Measurements from ENCODE around the gene PYCR2. TPM values are rescaled to one million over a fixed set of nuclear protein-coding genes. Genes with fewer than 3 reads are reported as not detected.

The PYCR2 gene
- polyA plus RNA-seq, 1 experiment, result 29.4 TPM

GRCh38 chr1:225873281-225873850 is 50.7 kb downstream of the PYCR2 start:
- POLR2A ChIA-PET, result no interaction called here

GRCh38 chr1:225872075-225872430 is 52.0 kb downstream of the PYCR2 start:
- ChIA-PET POLR2A (no interaction called here), CTCF (interaction anchor here (0.6 to 1.1 kb wide), 3 partner anchors 11 to 384 kb away, joined by 3 to 4 read pairs (median 4); partner anchors contain the start of gene TMEM63A)
- Histone ChIP-seq H3K27ac (ENCODE audit: low read depth, low read length) (no peak overlapping the region), H3K4me3 (ENCODE audit: low read depth, low read length) (no peak overlapping the region), H3K27me3 (ENCODE audit: control insufficient read depth, insufficient read depth, low read length) (no peaks in the 10 kb centered on the region), H3K9me3 (ENCODE audit: control insufficient read depth, insufficient read depth, low read length) (no peaks in the 10 kb centered on the region)
- DNase-seq (ENCODE audit: low read depth, low spot score), result no peak
- TF ChIP-seq CTCF (IDR thresholded peaks at IDR 0.05; ENCODE audit: low read depth, low read length), result no peak

More at GRCh38 chr1:225873281-225873850, 50.7 kb downstream of the PYCR2 start:
- no peak for TF ChIP-seq CTCF (IDR thresholded peaks at IDR 0.05; ENCODE audit: low read depth, low read length)
- H3K27me3 ChIP-seq (ENCODE audit: control insufficient read depth, insufficient read depth, low read length), result no peaks in the 10 kb centered on the region
- no peak for DNase-seq (ENCODE audit: low read depth, low spot score)
- H3K9me3 ChIP-seq (ENCODE audit: control insufficient read depth, insufficient read depth, low read length), result no peaks in the 10 kb centered on the region
- no peak overlapping the region for H3K27ac ChIP-seq (ENCODE audit: low read depth, low read length)
- no peak overlapping the region for H3K4me3 ChIP-seq (ENCODE audit: low read depth, low read length)
- CTCF ChIA-PET, result no interaction called here

- CTCF ChIA-PET, result interaction anchor here (0.6 to 1.1 kb wide), 4 partner anchors 11 to 384 kb away, joined by 3 to 4 read pairs (median 4); partner anchors contain the start of genes SRP9 and TMEM63A
- no peaks in the 10 kb centered on the region for H3K9me3 ChIP-seq (ENCODE audit: control insufficient read depth, insufficient read depth, low read length)
- POLR2A ChIA-PET, result no interaction called here
- TF ChIP-seq CTCF (IDR thresholded peaks at IDR 0.05; ENCODE audit: low read depth, low read length), result no peak
- DNase-seq (ENCODE audit: low read depth, low spot score), result no peak
- no peaks in the 10 kb centered on the region for H3K27me3 ChIP-seq (ENCODE audit: control insufficient read depth, insufficient read depth, low read length)
- H3K4me3 ChIP-seq (ENCODE audit: low read depth, low read length), result no peak overlapping the region
- no peak overlapping the region for H3K27ac ChIP-seq (ENCODE audit: low read depth, low read length)
These were observed 52.5 kb downstream of the PYCR2 start for GRCh38 chr1:225871359-225872074.

- ChIA-PET CTCF (interaction anchor here (0.6 to 0.9 kb wide), 3 partner anchors 41 to 396 kb away, joined by 3 to 4 read pairs (median 3); partner anchors contain the start of gene SRP9), POLR2A (interaction anchor here (0.7 kb wide), 1 partner anchor 11 kb away, joined by 3 read pairs; the partner anchor contains the start of gene TMEM63A)
- TF ChIP-seq CTCF (IDR thresholded peaks at IDR 0.05; ENCODE audit: low read depth, low read length), result no peak
- no peak for DNase-seq (ENCODE audit: low read depth, low spot score)
- Histone ChIP-seq H3K27ac (ENCODE audit: low read depth, low read length) (no peak overlapping the region), H3K9me3 (ENCODE audit: control insufficient read depth, insufficient read depth, low read length) (no peaks in the 10 kb centered on the region), H3K4me3 (ENCODE audit: low read depth, low read length) (no peak overlapping the region), H3K27me3 (ENCODE audit: control insufficient read depth, insufficient read depth, low read length) (no peaks in the 10 kb centered on the region)
These were observed 53.1 kb downstream of the PYCR2 start for GRCh38 chr1:225870911-225871310.

Small RNA genes lying within 50 kb of the gene (small RNA-seq; reads per million reads assigned to genes)
- gene AL117348.1 (ENCODE audit: insufficient read length, low read depth) (not detected), gene NDUFA3P3 (ENCODE audit: insufficient read length, low read depth) (not detected)

Other genes starting within 250 kb of the PYCR2 start
- gene SRP9, start 146.4 kb downstream of the PYCR2 start, polyA plus RNA-seq (2011; rRNA removed), result 361 and 527 TPM in 2 replicates
- gene EPHX1, start 114.1 kb downstream of the PYCR2 start, polyA plus RNA-seq (2011; rRNA removed), result 41.3 and 48.5 TPM in 2 replicates
- 16.8 and 17.1 TPM in 2 replicates for gene TMEM63A, start 41.9 kb downstream of the PYCR2 start, polyA plus RNA-seq (2011; rRNA removed)
- gene LEFTY1, start 35.1 kb downstream of the PYCR2 start, polyA plus RNA-seq (2011; rRNA removed), result 0.05 TPM in 1 of 2 replicates, not detected in the other
- not detected in 2 replicates for gene LEFTY2, start 17.0 kb upstream of the PYCR2 start, polyA plus RNA-seq (2011; rRNA removed)
- gene SDE2, start 75.1 kb upstream of the PYCR2 start, polyA plus RNA-seq (2011; rRNA removed), result 12.7 and 15.9 TPM in 2 replicates
- 260 and 330 TPM in 2 replicates for gene H3-3A, start 138.5 kb upstream of the PYCR2 start, polyA plus RNA-seq (2011; rRNA removed)

Measured in AG04450 (cell line).